Measurements from ENCODE around the gene LSM14A. TPM values are rescaled to one million over a fixed set of nuclear protein-coding genes. Genes with fewer than 3 reads are reported as not detected.

The LSM14A gene
- total and polyA plus RNA-seq, 2 of the 13 experiments (the other 11 are each of a cell fraction or from before 2014, with no cell fraction given), result 77.0 to 83.6 TPM

GRCh38 chr19:34173193-34173956 is 1.1 kb downstream of the LSM14A start (continued):
- TF ChIP-seq ZNF225 (CRISPR knock-in tag; IDR thresholded peaks at IDR 0.05), result no peak; the same call in 1 of the 2 replicates
- no peak for TF ChIP-seq SP2 (CRISPR knock-in tag; IDR thresholded peaks at IDR 0.05)
- TF ChIP-seq IKZF1 (IDR thresholded peaks at IDR 0.05), result no peak
- no peak for TF ChIP-seq HNRNPL (IDR thresholded peaks at IDR 0.05; ENCODE audit: low read depth, low read length)
- 0 out of 2 replicates have a peak, but pooled peaks have one; percentile 81 for TF ChIP-seq ZNF44 (CRISPR knock-in tag; IDR thresholded peaks at IDR 0.05)
- no peak for TF ChIP-seq HHEX (CRISPR knock-in tag; IDR thresholded peaks at IDR 0.05)
- 0 out of 2 replicates have a peak, but pooled peaks have one; percentile 35 for TF ChIP-seq RERE (CRISPR knock-in tag; IDR thresholded peaks at IDR 0.05; ENCODE audit: low read depth)
- TF ChIP-seq TP53 (CRISPR knock-in tag; conservative IDR thresholded peaks at IDR 0.05), result 0 out of 2 replicates have a peak, but pooled peaks have one; percentile 18
- TF ChIP-seq ZNF678 (CRISPR knock-in tag; IDR thresholded peaks at IDR 0.05), result no peak
- TF ChIP-seq AHR (CRISPR knock-in tag; IDR thresholded peaks at IDR 0.05), result peak; percentile 65; the same call in 1 of the 2 replicates
- TF ChIP-seq ZNF256 (CRISPR knock-in tag; conservative IDR thresholded peaks at IDR 0.05), result peak; percentile 81; the same call in 1 of the 2 replicates
- 0 out of 2 replicates have a peak, but pooled peaks have one; percentile 24 for TF ChIP-seq ZNF263 (CRISPR knock-in tag; IDR thresholded peaks at IDR 0.05)
- TF ChIP-seq KMT2A (CRISPR knock-in tag; IDR thresholded peaks at IDR 0.05), result peak; percentile 52; the same call in 1 of the 2 replicates
- TF ChIP-seq GRHL1 (CRISPR knock-in tag; conservative IDR thresholded peaks at IDR 0.05), result no peak
- TF ChIP-seq FOXO1 (CRISPR knock-in tag; IDR thresholded peaks at IDR 0.05), result peak; percentile 51; the same call in 1 of the 2 replicates
- TF ChIP-seq HOXA3 (CRISPR knock-in tag; IDR thresholded peaks at IDR 0.05), result peak; percentile 69
- TF ChIP-seq KLF13 (CRISPR knock-in tag; IDR thresholded peaks at IDR 0.05), result no peak
- peak; percentile 48; the same call in 1 of the 2 replicates for TF ChIP-seq TARDBP (CRISPR knock-in tag; IDR thresholded peaks at IDR 0.05)
- peak; percentile 80; the same call in 1 of the 2 replicates for TF ChIP-seq SATB2 (CRISPR knock-in tag; IDR thresholded peaks at IDR 0.05)
- no peak for TF ChIP-seq PLRG1 (conservative IDR thresholded peaks at IDR 0.05)
- TF ChIP-seq ZMYM4 (CRISPR knock-in tag; IDR thresholded peaks at IDR 0.05), result peak; percentile 47; the same call in 1 of the 2 replicates
- peak; percentile 80 for TF ChIP-seq ZBTB25 (CRISPR knock-in tag; IDR thresholded peaks at IDR 0.05)
- TF ChIP-seq RBFOX2 (IDR thresholded peaks at IDR 0.05; ENCODE audit: low read depth, low read length), result no peak
- TF ChIP-seq ZNF180 (CRISPR knock-in tag; IDR thresholded peaks at IDR 0.05; ENCODE audit: borderline replicate concordance, low read depth), result no peak
